ENCODE measurements around the gene FAP. TPM values are rescaled to one million over a fixed set of nuclear protein-coding genes. Genes with fewer than 3 reads are reported as not detected.

Gene FAP
- total and polyA plus RNA-seq, 2 donors (not counting 3 experiments of a cell fraction or from before 2014, with no cell fraction given) = 1.1 TPM; not detected in 1

DNA sequence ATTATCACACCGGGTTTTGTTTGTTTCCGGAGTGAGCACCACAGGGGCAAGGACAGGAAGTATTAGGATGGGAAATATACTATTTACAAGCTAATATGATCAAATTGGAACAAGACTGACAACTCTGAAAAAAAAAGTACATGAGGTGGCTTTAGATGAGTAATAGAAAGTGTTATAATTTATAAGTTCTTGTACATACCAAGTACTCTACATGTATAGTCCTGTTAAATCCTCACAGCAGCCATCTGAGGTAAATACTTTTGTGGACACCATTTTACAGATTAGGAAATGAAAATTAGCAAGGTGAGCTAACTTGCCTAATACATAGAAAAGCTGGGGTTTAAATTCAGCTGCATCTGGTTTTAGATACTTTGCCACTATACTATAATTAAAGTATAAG, 11.2 kb downstream of the FAP start:
- Histone ChIP-seq H3K27ac (ENCODE audit: insufficient read depth, low read depth, low read length) (no peak overlapping the region), H3K4me3 (replicated peaks in 1 of 3; ENCODE audit: insufficient read depth in 1 of 3, low read depth in 1 of 3, low read length in 3 of 3) (no peak overlapping the region), H3K9ac (replicated peaks; ENCODE audit: extremely low read depth, insufficient read depth, low read length) (no peak overlapping the region), H2AFZ (ENCODE audit: low read depth, low read length) (no peak overlapping the region), H3K9me3 (replicated peaks; ENCODE audit: control insufficient read depth, insufficient read depth, low read length) (no peaks in the 10 kb centered on the region), H4K20me1 (replicated peaks; ENCODE audit: control insufficient read depth, extremely low read depth, insufficient read depth, low read length) (no peaks in the 10 kb centered on the region), H3K36me3 (ENCODE audit: control insufficient read depth in 2 of 2, extremely low read depth in 1 of 2, insufficient read depth in 2 of 2, low read length in 2 of 2) (no peaks in the 10 kb centered on the region), H3K4me2 (ENCODE audit: insufficient read depth, low read length) (no peak overlapping the region), H3K9me1 (replicated peaks; ENCODE audit: control insufficient read depth, extremely low read depth, insufficient read depth, low read length) (no peaks in the 10 kb centered on the region), H3K4me1 (ENCODE audit: control insufficient read depth, extremely low read depth, insufficient read depth, low read length) (no peaks in the 10 kb centered on the region), H3K79me2 (ENCODE audit: control insufficient read depth, insufficient read depth, low read length) (no peaks in the 10 kb centered on the region), H3K27me3 (ENCODE audit: control insufficient read depth in 2 of 2, insufficient read depth in 2 of 2, low read length in 2 of 2) (no peaks in the 10 kb centered on the region)
- DNase-seq (ENCODE audit: low read depth, low spot score) = no peak
- ChIA-PET CTCF (interaction anchor here (0.8 to 16.0 kb wide), 4 partner anchors 9 to 62 kb away, joined by 3 to 1052 read pairs (median 24); no protein-coding TSS in a partner anchor), POLR2A (interaction anchor here (0.6 kb wide), 1 partner anchor 63 kb away, joined by 3 read pairs; no protein-coding TSS in a partner anchor)
- TF ChIP-seq, protein P1, sequence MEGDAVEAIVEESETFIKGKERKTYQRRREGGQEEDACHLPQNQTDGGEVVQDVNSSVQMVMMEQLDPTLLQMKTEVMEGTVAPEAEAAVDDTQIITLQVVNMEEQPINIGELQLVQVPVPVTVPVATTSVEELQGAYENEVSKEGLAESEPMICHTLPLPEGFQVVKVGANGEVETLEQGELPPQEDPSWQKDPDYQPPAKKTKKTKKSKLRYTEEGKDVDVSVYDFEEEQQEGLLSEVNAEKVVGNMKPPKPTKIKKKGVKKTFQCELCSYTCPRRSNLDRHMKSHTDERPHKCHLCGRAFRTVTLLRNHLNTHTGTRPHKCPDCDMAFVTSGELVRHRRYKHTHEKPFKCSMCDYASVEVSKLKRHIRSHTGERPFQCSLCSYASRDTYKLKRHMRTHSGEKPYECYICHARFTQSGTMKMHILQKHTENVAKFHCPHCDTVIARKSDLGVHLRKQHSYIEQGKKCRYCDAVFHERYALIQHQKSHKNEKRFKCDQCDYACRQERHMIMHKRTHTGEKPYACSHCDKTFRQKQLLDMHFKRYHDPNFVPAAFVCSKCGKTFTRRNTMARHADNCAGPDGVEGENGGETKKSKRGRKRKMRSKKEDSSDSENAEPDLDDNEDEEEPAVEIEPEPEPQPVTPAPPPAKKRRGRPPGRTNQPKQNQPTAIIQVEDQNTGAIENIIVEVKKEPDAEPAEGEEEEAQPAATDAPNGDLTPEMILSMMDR (IDR thresholded peaks at IDR 0.05; ENCODE audit: extremely low read depth in 1 of 2, insufficient read depth in 1 of 2, low read depth in 1 of 2, low read length in 2 of 2) = no peak
- intact Hi-C loops (cut with micrococcal nuclease) (no loop called here), dilution Hi-C loops (cut with MboI; ENCODE audit: extremely low pct_ligation_motif_present, low sequenced_read_pairs) (no loop called here)
- no peak for FAIRE-seq
- BruUV-seq (replicated peaks) = no TSS peak

DNA sequence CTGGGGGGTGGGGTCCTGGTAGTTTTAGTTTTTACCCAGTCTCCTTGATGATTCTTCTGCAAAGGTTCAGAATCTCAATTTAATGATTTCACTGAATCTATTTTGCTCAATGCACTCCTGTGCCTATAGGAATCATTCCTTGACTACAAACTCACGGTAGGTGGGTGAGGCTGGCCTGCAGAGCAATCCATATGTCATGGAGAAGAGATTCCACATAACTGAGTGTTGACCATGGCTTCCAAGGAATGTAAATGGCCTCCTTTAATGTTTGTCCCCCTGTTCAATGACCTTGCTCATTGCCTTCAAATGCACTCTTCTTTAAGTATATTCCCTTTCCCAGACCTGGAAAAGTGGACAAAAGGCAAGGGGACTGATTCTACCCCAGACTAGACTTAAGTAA, 12.5 kb downstream of the FAP start:
- Histone ChIP-seq H2AFZ (ENCODE audit: low read depth, low read length) (no peak overlapping the region), H3K4me2 (ENCODE audit: insufficient read depth, low read length) (no peak overlapping the region), H3K27ac (ENCODE audit: insufficient read depth, low read depth, low read length) (no peak overlapping the region), H3K79me2 (ENCODE audit: control insufficient read depth, insufficient read depth, low read length) (no peaks in the 10 kb centered on the region), H3K9ac (replicated peaks; ENCODE audit: extremely low read depth, insufficient read depth, low read length) (no peak overlapping the region), H3K9me3 (replicated peaks; ENCODE audit: control insufficient read depth, insufficient read depth, low read length) (no peaks in the 10 kb centered on the region), H3K27me3 (ENCODE audit: control insufficient read depth in 2 of 2, insufficient read depth in 2 of 2, low read length in 2 of 2) (no peaks in the 10 kb centered on the region), H4K20me1 (replicated peaks; ENCODE audit: control insufficient read depth, extremely low read depth, insufficient read depth, low read length) (no peaks in the 10 kb centered on the region), H3K4me3 (replicated peaks in 1 of 3; ENCODE audit: insufficient read depth in 1 of 3, low read depth in 1 of 3, low read length in 3 of 3) (no peak overlapping the region), H3K9me1 (replicated peaks; ENCODE audit: control insufficient read depth, extremely low read depth, insufficient read depth, low read length) (no peaks in the 10 kb centered on the region), H3K4me1 (ENCODE audit: control insufficient read depth, extremely low read depth, insufficient read depth, low read length) (no peaks in the 10 kb centered on the region), H3K36me3 (ENCODE audit: control insufficient read depth in 2 of 2, extremely low read depth in 1 of 2, insufficient read depth in 2 of 2, low read length in 2 of 2) (no peaks in the 10 kb centered on the region)
- FAIRE-seq = no peak
- dilution Hi-C loops (cut with MboI; ENCODE audit: extremely low pct_ligation_motif_present, low sequenced_read_pairs) (no loop called here), intact Hi-C loops (cut with micrococcal nuclease) (no loop called here)
- no TSS peak for BruUV-seq (replicated peaks)
- DNase-seq (ENCODE audit: low read depth, low spot score) = no peak
- TF ChIP-seq FOS (IDR thresholded peaks at IDR 0.05; ENCODE audit: borderline replicate concordance, insufficient read depth, low read length) (no peak), GATA2 (IDR thresholded peaks at IDR 0.05; ENCODE audit: insufficient read depth, insufficient read length, low read depth, low read length) (no peak)
- TF ChIP-seq, protein P2, sequence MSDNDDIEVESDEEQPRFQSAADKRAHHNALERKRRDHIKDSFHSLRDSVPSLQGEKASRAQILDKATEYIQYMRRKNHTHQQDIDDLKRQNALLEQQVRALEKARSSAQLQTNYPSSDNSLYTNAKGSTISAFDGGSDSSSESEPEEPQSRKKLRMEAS (IDR thresholded peaks at IDR 0.05; ENCODE audit: insufficient read depth, insufficient read length) = no peak
- POLR2A ChIA-PET = no interaction called here
- CTCF ChIA-PET = interaction anchor here (0.9 to 16.0 kb wide), 3 partner anchors 10 to 63 kb away, joined by 3 to 1052 read pairs (median 45); no protein-coding TSS in a partner anchor
